SKM-1 treated with dmso at 0.1 percent for 144 hours (cell line): ENCODE measurements around the gene ORAI1.
"Not testable (repeated sequence)": the region's sequence is repeated elsewhere in the genome, so short reads cannot be mapped to it uniquely, and the experiment has no call there.

Source experiments
- DNase-seq: peaks from one replicate; lab custom pipeline; 2025; ENCODE audit not compliant: unreplicated experiment; lab: John Stamatoyannopoulos, UW

ORAI1 gene

DNA sequence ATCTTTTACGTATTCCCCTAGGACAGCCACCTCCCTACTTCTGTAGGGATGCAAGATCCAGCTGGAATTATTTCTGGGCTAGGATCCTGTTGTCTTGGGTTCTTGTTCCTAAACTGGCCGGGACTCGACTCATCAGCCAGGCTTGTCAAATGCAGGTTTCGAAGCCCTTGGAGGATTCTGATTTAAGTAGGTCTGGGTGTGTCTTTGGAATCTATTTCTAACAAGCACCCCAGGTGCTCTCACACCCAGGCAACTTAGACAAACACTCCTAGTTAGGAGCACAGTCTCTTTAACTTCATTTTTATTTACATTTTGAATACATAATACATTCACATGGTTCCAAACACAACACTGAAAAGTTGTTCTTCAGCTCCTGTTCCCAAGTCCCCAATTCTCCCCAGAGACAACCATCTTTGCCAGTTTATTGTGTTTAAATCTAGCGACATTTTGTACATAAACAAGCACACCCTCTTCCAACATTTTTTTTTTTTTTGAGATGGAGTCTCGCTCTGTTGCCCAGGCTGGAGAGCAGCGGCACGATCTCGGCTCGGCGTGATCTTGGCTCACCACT is 22.2 kb downstream of the ORAI1 start:
- no peak for DNase-seq

DNA sequence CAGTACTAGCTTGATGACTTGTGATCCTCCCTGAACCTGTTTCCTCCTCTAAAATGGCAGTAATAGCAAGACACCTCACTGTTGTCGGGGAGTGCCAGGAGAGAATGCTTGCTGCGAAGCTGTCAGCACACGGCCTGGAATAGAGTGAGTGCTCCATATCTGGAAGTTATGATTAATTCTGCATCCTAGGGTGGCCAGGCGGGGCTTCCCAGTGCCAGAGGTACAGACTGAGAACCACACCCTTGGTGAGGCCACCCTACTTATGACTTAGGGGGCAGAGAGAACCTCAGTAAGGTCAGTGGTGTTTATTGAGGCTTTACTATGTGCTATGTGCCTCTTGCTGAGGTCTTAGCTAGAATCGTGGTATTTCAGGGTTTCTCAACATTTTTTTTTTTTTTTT is 23.0 kb downstream of the ORAI1 start:
- DNase-seq: peak; percentile 13

DNA sequence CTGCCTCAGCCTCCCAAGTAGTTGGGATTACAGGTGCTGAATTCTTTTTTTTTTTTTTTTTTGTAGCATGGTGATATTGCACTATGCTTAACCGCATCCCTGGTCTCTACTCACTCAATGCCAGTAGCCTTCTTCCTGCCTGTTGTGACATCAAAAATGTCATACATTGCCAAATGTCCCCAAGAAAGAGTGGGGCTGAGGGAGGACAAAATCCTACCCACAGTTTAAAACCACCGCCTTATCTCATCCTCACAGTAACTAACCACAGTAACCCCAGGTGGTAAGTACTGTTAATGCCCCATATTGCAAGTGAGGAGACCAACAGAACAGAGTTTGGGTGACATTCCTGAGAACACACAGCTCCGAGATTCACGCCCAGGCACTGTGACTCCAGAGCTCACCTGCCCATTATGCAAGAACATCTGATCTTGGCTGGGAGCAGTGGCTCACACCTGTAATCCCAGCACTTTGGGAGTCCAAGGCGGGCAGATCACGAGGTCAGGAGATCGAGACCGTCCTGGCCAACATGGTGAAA is 23.6 kb downstream of the ORAI1 start:
- DNase-seq: peak; percentile 89

DNA sequence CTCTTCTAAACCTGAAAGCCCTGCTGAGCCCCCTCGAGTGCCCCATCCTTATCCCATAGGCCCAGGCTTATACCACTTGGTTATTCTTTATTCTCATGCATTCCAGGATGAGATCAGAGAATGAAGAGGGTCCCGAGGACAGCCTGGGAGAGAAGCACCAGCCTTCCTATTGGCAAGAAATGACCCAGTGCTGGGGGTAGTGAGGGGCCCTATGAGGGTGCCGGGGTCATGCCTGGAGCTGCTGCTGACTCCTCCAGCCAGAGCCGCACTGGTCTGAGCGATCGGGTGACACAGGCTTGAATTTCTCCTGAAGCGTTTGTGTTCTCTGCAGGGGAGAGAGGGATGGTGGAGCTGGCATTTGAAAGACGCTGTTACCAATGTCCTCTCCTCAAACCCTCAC is 25.0 kb downstream of the ORAI1 start:
- no peak for DNase-seq

DNA sequence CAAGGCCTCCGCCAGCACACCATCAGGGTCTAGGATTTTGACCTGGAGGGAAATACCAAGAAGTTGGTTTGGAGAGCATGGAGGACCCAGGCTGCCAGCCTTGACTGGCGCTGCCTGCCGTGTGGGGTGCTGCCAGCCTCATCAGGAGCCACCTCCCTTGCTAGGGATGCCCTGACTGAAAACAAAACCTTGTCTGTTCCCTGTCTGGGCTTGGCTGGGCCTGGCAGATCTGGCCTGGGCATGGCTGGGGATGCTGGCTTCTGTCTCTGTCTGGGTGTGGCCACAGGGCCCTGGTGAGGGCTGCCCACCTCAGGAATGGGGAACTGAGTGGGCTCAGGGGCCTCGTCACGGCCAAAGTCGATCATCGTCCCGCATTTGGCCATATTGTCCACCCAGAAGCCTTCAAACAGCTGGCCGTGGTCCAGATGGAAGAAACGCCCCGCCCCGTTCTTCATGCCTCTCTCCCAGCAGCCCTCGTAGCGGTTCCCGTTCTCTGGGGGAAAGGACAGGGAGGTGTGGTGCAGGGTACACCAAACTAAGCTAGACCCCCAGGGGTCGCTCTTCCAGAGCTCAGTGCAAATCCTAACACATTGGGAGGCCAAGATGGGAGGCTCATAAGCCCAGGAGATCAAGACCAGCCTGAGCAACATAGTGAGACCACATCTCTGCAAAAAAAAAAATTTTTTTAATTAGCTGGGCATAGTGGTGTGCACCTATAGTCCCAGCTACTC is 26.6 kb downstream of the ORAI1 start:
- DNase-seq: no peak

DNA sequence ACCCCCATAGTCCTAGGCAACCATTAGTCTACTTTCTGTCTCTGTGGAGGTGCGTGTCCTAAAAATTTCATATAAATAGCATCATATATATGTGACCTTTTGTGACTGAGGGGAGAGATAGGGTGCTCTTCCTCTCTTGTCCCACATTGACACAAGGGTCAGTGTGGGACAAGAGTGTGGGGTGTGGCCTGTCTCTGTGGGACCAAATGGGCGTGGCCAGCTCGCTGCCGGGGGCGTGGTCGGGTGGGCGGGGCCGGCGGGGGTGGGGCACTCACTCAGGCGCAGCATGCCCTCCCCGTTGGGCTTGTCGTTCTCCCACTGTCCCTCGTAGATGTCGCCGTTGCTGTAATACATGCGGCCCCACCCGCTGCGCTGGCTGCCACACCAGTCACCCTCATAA is 27.7 kb downstream of the ORAI1 start:
- no peak for DNase-seq

DNA sequence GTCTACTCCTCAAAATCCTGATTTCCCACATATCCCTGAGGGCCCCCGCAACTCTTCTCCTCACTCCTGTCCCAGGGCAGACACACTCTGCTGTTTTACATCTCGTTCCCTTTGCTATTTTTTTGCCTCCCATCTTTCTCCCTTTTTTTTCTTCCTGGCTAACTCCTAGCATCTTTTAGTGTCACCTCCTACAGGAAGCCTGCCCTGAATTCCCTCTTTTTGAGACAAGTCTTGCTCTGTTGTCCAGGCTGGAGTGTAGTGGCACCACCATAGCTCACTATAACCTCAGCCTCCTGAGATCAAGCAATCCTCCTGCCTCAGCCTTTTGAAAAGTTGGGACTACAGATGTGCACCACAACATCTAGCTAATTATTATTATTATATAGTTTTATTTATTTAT is 29.8 kb downstream of the ORAI1 start:
- no peak for DNase-seq

DNA sequence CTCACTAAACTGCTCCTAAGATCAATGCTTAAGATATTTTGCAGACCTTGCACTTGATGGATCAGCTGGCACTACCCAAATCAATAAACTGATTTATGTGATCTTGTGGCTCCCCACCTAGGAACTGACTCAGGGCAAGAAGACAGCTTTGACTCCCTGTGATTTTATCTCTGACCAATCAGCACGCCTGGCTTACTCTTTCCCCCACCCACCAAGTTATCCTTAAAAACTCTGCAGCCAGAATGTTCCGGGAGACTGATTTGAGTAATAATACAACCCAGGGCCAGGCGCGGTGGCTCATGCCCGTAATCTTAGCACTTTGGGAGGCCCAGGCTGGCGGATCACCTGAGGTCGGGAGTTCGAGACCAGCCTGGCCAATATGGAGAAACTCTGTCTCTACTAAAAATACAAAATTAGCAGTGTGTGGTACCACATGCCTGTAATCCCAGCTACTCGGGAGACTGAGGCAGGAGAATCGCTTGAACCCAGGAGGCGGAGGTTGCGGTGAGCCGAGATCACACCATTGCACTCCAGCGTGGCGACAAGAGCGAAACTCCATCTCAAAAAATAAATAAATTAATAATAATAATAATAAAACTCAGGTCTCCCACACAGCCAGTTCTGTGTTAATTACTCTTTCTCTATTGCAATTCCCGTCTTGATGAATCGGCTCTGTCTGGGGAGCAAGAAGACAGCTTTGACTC is 31.1 kb downstream of the ORAI1 start:
- DNase-seq: no peak

DNA sequence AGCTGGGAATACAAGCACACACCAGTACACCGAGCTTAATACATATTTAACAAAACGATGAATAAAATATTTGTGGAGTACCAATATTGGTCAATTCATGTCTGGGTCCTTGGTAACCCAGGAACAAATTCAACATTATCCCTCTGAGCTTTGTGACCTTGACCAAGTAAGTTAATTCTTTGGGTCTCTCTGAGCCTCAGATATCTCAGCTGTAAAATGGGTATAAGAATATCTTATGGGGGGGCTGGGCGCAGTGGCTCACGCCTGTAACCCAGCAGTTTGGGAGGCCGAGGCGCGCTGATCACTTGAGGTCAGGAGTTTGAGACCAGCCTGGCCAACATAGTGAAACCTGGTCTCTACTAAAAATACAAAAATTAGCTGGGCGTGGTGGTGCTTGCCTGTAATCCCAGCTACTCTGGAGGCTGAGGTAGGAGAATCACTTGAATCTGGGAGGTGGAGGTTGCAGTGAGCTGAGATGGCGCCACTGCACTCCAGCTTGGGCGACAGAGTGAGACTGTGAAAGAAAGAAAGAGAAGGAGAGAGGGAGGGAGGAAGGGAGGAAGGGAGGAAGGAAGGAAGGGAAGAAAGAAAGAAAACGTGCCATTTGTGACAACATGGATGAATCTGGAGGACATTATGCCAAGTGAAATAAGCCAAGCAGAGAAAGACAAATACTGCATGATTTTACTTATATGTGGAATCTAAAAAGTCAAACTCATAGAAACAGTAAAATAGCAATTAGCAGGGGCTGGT is 35.2 kb downstream of the ORAI1 start:
- not testable (repeated sequence) for DNase-seq

DNA sequence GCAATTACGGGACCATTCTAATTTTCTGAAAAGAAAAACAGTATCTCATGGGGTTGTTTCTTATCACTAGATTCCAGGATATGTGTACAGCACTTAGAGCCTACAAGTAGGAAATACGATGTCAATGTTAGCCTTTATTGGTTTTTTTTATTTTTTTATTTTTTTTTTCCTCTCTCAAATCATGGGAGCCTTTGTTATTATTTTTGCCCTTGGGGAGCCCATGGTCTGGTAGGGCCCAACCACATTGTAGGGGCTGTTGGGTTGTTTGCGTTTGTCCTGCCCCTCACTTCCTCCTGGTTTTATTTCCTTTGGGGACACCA is 37.2 kb downstream of the ORAI1 start:
- DNase-seq: no peak

DNA sequence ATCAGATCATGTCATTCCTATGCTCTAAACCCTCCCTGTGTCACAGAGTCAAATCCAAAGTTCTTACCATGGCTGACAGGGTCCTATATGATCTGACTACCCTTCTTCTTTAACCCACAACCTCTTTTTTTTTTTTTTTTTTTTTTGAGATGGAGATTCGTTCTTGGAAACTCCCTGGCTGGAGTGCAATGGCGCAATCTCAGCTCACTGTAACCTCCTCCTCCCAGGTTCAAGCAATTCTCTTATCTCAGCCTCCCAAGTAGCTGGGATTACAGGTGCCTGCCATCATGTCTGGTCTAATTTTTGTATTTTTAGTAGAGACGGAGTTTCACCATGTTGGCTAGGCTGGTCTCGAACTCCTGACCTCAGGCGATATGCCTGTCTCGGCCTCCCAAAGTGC is 40.5 kb downstream of the ORAI1 start:
- DNase-seq: not testable (repeated sequence)

DNA sequence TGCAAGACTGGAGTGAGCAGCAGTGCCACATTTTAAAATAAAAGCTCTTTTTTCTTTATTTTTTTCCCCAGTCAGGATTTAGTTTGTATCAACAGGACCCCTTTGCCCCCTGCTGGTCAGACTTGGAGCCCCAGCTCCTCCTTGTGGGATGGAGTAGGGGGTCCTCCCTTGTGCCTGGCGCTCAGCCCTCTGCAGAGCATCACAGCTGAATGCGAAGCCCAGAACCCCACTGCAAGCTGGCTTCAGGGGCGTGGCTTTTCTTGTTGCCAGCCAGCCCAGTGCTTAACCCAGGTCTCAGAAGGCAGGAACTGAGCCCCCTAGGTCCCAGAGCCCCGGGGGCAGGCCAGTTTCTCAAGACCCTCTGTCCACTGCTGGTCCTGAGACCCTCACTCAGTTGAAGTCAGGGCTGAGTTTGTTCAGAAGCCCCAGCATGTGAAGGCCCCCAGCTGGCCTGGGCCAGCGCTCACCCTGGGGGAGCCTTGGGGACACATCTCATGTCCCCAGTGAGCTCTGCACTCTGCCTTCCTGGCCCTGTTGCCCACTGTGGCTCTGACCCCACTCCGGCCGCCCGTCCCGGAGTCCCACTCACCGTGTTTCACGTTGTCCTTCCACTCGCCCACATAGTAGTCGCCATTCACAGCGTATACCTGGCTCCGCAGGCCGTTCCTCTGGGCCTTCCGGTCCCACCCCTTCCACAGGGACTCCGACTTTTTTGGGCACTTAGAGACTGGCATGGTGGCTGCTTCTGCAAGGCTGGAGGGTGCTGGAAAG is 42.6 kb downstream of the ORAI1 start:
- DNase-seq: no peak

DNA sequence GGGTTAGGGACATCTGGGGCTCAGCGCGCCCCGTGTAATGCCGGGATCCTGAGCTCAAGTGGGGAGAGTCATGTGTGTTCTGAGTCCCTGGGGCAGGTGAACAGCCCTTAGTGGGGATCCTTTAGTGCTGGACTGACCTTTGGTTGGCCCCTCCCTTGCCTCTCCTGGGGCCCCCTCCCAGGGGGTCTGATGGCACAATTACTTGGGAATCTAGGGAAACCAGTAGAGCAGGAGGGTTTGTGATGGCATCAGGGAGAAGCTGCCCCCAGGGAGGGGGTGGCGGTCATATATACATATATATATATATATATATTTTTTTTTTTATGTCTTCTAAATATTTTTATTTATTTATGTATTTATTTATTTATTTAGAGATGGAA is 43.2 kb downstream of the ORAI1 start, which contains the start of gene MORN3:
TSS of gene MORN3 (minus strand) at position 134 of the 380 bp plus-strand sequence. CDS start 171 bp downstream, outside the sequence.
- no peak for DNase-seq

DNA sequence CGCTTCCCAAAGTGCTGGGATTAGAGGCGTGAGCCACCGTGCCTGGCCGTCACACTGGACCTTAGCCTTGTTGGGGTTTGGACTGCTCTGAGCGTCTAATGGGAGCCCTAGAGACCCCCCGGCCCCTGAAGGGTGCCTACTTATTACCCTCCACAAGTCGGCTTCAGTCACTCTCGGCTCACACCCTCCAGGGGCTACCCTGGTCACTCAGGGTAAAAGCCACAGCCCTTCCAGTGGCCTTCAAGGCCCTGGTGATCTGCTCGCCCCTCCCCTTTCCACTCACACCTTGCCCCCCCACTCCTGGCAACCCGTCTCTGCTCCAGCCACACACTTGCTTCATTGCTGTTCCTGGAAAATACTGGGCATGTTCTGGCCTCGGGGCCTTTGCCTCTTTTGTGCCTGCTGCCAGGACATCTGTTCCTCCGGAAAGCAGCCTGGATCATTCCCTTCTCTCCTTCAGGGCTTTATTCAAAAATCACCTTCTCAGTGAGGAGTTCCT is 46.7 kb downstream of the ORAI1 start:
- no peak for DNase-seq

DNA sequence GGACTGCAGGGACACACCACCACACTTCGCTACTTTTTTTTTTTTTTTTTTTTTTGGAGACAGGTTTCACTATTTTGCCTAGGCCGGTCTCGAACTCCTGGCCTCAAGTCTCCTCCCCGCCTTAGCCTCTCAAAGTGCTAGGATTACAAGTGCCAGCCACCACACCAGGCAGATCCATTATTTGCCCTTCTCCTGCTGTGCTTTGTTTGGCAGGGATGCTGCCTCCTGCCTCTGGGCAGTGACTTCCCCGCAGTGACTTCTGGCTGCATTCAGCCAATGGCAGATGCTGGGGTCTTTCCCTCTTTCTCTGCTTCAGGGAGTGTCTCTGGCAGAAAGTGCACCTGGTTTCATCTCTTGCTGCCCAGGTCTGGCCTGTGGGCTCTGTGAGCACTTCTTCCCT is 49.9 kb downstream of the ORAI1 start:
- DNase-seq: no peak

DNA sequence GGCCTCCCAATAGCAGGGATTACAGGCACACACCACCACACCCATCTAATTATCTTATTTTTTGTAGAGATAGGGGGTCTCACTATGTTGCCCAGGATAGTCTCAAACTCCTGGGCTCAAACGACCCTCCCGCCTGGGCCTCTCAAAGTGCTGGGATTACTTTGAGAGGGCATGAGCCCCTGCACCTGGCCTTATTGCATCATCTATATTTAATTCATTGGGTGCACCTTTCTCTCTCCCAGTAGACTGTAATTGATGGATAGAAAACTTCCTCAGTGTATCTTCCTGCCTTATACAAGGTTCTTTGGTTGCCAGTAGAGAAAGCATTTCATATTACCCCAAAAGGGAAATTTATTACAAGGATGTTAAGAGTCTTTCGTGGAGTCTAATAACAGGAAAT is 52.0 kb downstream of the ORAI1 start:
- DNase-seq: no peak

DNA sequence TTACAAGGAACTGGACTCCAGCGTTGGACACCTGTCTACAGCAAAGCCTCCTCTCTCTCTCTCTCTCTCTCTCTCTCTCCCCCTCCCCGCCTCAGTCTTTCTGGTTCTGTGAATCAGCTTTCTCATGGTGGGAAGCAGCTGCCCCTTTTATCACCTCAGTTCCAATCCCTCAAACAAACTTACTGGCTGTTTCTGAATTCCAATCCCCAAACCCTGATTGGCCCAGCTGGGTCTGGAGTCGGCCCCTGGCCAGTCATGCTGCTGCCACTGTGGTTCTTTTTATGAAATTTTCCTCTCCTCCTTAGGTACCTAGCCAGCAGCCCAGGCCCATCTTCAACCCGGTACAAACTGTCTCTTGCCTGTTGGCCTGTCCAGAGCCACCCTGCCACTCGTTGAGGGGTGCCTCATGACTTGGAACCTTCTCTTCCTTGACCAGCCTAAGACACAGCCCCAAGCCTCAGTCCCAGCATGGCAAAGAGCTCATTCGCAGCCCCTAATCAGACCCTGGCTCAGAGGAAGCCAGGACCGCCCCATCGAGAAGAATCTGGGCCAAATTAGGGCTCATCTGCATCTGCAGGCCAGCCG is 52.5 kb downstream of the ORAI1 start:
- no peak for DNase-seq

DNA sequence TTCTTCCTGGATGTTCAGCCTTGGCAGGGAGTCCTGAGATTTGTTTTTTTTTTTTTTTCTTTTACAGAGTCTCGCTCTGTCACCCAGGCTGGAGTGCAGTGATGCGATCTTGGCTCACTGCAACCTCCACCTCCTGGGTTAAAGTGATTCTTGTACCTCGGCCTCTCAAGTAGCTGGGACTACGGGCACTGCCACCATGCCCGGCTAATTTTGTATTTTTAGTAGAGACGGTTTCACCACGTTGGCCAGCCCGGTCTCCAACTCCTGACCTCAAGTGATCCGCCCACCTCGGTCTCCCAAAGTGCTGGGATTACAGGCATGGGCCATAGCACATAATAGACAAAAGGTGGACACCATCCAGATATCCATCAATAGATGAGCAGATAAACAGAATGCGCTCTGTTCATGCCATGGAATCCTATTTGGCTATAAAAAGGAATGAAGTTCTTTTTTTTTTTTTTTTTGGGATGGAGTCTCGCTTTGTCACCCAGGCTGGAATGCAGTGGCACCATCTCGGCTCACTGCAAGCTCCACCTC is 53.4 kb downstream of the ORAI1 start:
- not testable (repeated sequence) for DNase-seq

DNA sequence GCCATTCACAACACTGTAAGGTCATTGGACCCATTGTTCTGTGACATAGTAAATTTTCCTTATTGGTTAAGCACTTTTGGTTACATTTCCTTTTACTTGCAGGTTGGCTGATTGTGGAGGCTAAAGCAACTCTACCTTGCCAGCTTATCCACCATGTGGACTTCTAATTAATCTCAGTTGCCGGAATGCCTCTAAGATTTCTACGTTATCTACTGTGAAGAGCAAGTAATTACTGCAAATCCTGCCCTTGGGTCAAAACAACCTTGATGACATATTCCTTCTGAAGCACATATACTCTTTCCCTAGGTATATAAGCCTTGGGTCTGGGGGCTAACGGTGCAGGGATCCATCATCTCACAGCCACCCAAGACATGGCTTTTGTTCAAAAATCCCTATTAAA is 62.6 kb downstream of the ORAI1 start:
- no peak for DNase-seq

DNA sequence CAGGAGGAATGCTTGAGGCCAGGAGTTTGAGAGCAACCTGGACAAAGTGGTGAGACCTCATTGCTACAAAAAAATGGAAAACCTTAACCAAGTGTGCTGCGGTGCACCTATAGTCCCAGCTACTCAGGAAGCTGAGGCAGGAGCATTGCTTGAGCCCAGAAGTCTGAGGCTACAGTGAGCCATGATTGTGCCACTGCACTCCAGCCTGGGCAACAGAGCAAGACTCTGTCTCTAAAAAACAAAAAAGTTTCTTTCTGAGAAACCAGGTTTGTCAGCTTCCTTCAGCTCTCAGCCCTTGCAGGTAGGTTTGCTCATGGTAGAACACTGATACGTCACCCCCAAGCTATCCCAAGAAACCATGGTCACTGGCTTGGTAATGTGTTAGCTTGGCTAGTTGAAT is 63.1 kb downstream of the ORAI1 start:
- DNase-seq: no peak
